ENCODE measurements around the gene PRSS50.

The PRSS50 gene

DNA sequence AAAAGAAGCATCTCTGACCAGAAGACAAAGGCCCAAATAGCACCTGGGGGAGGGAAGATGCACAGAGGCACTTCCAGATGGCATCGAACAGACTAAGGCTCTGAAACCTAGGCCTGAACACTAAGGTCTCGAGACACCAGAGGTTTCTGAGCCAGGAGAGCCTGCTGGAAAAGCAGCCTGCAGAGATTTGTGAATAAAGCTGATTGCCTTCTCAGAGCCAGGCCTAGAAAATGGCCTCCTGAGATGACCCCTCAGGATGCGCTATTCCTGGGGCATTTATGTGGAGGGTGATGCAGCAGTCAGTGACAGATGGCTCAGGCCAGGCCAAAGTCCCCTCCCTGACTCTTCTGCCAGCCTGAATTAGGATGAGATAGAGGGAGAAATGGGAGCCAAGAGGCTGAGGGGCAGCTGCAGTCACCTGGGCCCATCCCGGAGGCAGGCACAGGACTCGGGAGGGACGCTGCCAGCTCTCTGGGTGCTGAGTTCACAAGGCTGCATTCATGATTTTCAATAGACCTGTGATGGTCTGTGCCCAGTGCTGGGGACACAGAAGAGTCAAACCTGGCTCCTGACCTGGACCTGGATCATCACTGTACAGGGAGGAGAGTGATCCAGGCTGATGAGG lies 6.9 kb downstream of the PRSS50 start:
- TF ChIP-seq, protein P1, sequence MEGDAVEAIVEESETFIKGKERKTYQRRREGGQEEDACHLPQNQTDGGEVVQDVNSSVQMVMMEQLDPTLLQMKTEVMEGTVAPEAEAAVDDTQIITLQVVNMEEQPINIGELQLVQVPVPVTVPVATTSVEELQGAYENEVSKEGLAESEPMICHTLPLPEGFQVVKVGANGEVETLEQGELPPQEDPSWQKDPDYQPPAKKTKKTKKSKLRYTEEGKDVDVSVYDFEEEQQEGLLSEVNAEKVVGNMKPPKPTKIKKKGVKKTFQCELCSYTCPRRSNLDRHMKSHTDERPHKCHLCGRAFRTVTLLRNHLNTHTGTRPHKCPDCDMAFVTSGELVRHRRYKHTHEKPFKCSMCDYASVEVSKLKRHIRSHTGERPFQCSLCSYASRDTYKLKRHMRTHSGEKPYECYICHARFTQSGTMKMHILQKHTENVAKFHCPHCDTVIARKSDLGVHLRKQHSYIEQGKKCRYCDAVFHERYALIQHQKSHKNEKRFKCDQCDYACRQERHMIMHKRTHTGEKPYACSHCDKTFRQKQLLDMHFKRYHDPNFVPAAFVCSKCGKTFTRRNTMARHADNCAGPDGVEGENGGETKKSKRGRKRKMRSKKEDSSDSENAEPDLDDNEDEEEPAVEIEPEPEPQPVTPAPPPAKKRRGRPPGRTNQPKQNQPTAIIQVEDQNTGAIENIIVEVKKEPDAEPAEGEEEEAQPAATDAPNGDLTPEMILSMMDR (conservative IDR thresholded peaks at IDR 0.05), result no peak
- no peak overlapping the region for H3K27ac ChIP-seq

DNA sequence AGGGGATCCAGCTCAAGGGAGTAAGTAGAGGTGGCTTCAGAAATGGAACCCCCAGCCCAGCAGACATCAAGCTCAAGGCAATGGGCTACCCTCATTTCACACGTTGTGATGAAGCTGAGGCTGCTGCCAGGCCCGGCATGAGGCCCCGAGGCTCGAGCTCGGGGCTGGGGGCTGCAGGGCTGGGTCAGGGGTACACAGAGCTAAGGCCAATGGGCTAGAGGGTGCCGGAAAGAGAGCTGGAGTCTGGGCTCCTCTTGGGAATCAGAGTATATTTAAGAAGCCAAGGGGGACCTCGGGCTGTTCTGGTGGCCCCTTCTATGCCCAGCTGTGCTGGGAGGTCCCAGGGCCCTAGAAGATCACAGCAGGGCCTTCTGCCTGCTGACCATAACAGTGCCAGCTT lies 7.4 kb downstream of the PRSS50 start:
- H3K27ac ChIP-seq, result no peak overlapping the region
- TF ChIP-seq, protein P1 (conservative IDR thresholded peaks at IDR 0.05), result no peak

- TF ChIP-seq, protein P1 (conservative IDR thresholded peaks at IDR 0.05), result no peak
Observed at GRCh38 chr3:46709721-46710120, 7.9 kb downstream of the PRSS50 start.

GRCh38 chr3:46709157-46709654 lies 8.5 kb downstream of the PRSS50 start:
- H3K27ac ChIP-seq, result no peak overlapping the region
- TF ChIP-seq, protein P1 (conservative IDR thresholded peaks at IDR 0.05), result no peak

More at GRCh38 chr3:46709721-46710120, 7.9 kb downstream of the PRSS50 start:
- no peak overlapping the region for H3K27ac ChIP-seq

- TF ChIP-seq, protein P1 (conservative IDR thresholded peaks at IDR 0.05), result no peak
- H3K27ac ChIP-seq, result no peak overlapping the region
Observed at GRCh38 chr3:46708401-46709156, 9.1 kb downstream of the PRSS50 start.

- TF ChIP-seq, protein P1 (conservative IDR thresholded peaks at IDR 0.05), result no peak
- H3K27ac ChIP-seq, result no peak overlapping the region
Observed at GRCh38 chr3:46707601-46708011, 10.1 kb downstream of the PRSS50 start.

GRCh38 chr3:46706771-46707582 lies 10.7 kb downstream of the PRSS50 start:
- TF ChIP-seq, protein P1 (conservative IDR thresholded peaks at IDR 0.05), result no peak
- H3K27ac ChIP-seq, result no peak overlapping the region

Data from VCaP (cell line).